ENCODE measurements around the gene CTU1. TPM values are rescaled to one million over a fixed set of nuclear protein-coding genes. Genes with fewer than 3 reads are reported as not detected.

Gene CTU1
- total and polyA plus RNA-seq, 10 of the 15 experiments (the other 5 are each of a cell fraction or from before 2014, with no cell fraction given), result 0.02 to 10.5 (median 3.0) TPM; not detected in 1

DNA sequence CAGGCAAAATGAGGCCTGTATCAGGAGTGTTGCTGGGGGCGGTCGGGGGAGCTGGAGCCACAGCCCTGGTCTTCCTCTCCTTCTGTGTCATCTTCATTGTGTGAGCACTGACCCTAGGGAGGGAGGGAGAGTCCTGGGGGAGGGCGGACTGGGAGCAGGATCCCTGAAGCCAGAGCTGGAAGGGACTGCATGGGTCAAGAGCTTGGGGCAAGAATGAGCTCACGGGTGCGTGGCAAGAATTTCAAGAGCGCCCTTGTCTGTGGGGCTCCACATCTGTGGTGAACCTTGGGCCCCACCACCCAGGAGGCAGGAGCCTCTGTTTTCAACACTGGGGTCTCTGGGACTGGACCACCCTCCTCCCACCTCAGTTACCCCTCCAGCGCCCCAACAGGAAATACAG is 38.5 kb upstream of the CTU1 start (continued):
- no peak for TF ChIP-seq NR2F1 (conservative IDR thresholded peaks at IDR 0.05)
- TF ChIP-seq HDAC2 (IDR thresholded peaks at IDR 0.05), result no peak
- TF ChIP-seq NRF1 (conservative IDR thresholded peaks at IDR 0.05; ENCODE audit: low read depth, low read length), result no peak
- TF ChIP-seq, protein P1, sequence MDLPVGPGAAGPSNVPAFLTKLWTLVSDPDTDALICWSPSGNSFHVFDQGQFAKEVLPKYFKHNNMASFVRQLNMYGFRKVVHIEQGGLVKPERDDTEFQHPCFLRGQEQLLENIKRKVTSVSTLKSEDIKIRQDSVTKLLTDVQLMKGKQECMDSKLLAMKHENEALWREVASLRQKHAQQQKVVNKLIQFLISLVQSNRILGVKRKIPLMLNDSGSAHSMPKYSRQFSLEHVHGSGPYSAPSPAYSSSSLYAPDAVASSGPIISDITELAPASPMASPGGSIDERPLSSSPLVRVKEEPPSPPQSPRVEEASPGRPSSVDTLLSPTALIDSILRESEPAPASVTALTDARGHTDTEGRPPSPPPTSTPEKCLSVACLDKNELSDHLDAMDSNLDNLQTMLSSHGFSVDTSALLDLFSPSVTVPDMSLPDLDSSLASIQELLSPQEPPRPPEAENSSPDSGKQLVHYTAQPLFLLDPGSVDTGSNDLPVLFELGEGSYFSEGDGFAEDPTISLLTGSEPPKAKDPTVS (IDR thresholded peaks at IDR 0.05; ENCODE audit: low read depth, low read length), result no peak
- TF ChIP-seq POLR2AphosphoS2 (IDR thresholded peaks at IDR 0.05; ENCODE audit: low read depth, low read length), result no peak
- no peak for TF ChIP-seq POU2F2 (IDR thresholded peaks at IDR 0.05; ENCODE audit: borderline replicate concordance, low read depth, low read length)
- no peak for TF ChIP-seq ATF7 (IDR thresholded peaks at IDR 0.05; ENCODE audit: low read depth)
- no peak for TF ChIP-seq MTA3 (IDR thresholded peaks at IDR 0.05; ENCODE audit: borderline replicate concordance, low read length)
- TF ChIP-seq RCOR1 (conservative IDR thresholded peaks at IDR 0.05; ENCODE audit: low read depth, low read length), result no peak
- TF ChIP-seq DPF2 (IDR thresholded peaks at IDR 0.05), result no peak
- no peak for TF ChIP-seq CREM (IDR thresholded peaks at IDR 0.05; ENCODE audit: low read depth)

DNA sequence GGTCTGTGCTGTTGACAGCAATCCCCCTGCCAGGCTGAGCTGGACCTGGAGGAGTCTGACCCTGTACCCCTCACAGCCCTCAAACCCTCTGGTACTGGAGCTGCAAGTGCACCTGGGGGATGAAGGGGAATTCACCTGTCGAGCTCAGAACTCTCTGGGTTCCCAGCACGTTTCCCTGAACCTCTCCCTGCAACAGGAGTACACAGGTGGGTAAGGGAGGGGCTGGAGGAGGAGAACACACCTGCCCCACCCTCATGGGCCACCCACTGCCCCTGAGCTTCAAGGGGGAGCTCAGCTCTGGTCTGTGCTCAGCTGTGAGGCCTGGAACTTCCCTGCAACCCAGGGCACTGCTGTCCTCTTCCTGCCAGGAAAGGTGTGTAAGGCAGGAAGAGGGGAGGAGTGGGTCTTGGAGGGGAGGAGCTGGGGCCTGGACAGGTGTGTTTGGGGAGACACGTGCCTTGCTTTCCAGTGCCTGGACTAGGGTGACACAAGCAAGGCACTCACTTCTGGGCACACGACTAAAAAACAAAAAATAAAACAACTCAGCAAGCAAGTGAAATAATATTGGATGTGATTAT is 37.8 kb upstream of the CTU1 start:
- in situ Hi-C loops (cut with MboI) (no loop called here), intact Hi-C loops (cut with micrococcal nuclease; ENCODE audit: unreplicated experiment) (no loop called here)
- ATAC-seq (no peak), DNase-seq (ENCODE audit: low read depth, low spot score) (no peak), FAIRE-seq (no peak)
- H3K4me3 ChIP-seq, result no peak overlapping the region
- BruUV-seq (replicated peaks), result no TSS peak
- no peak overlapping the region for H3K27ac ChIP-seq (ENCODE audit: control insufficient read depth, insufficient read depth)
- H3K36me3 ChIP-seq (ENCODE audit: control insufficient read depth in 2 of 2, insufficient read depth in 2 of 2, low read length in 1 of 2), result no peaks in the 10 kb centered on the region
- CTCF ChIA-PET, result interaction anchor here (1.1 to 1.5 kb wide), 2 partner anchors 12 to 113 kb away, joined by 3 to 4 read pairs; no protein-coding TSS in a partner anchor
- no peaks in the 10 kb centered on the region for H3K4me1 ChIP-seq (ENCODE audit: control insufficient read depth, insufficient read depth, low read length)
- no peaks in the 10 kb centered on the region for H3K79me2 ChIP-seq (ENCODE audit: control insufficient read depth, insufficient read depth, low read length)
- H4K20me1 ChIP-seq (ENCODE audit: control insufficient read depth, insufficient read depth), result no peaks in the 10 kb centered on the region
- no peaks in the 10 kb centered on the region for H3K9me3 ChIP-seq (replicated peaks; ENCODE audit: control insufficient read depth, insufficient read depth, low read length)
- WGBS (ENCODE audit: insufficient coverage, insufficient replicate concordance, low lambda C conversion rate, missing lambda C conversion rate), result 1% methylated on average over 4 of the region's 4 CpGs
- H3K27me3 ChIP-seq (replicated peaks in 1 of 2; ENCODE audit: control insufficient read depth in 2 of 2, insufficient read depth in 2 of 2, low read length in 1 of 2), result peaks cover 0 to 2% of the 10 kb centered on the region in 2 experiments; a peak in 3 of 4 replicates
- H3K4me2 ChIP-seq (ENCODE audit: control insufficient read depth, insufficient read depth), result no peak overlapping the region
- H3K9ac ChIP-seq (ENCODE audit: control insufficient read depth, insufficient read depth, low read length), result no peak overlapping the region
- RAD21 ChIA-PET (ENCODE audit: unreplicated experiment), result no interaction called here
- H2AFZ ChIP-seq (ENCODE audit: control insufficient read depth, low read depth, low read length), result no peak overlapping the region
- POLR2A ChIA-PET, result no interaction called here
- SMC1A ChIA-PET (ENCODE audit: uncharacterized antibody, unreplicated experiment), result no interaction called here
- TF ChIP-seq, protein P2, sequence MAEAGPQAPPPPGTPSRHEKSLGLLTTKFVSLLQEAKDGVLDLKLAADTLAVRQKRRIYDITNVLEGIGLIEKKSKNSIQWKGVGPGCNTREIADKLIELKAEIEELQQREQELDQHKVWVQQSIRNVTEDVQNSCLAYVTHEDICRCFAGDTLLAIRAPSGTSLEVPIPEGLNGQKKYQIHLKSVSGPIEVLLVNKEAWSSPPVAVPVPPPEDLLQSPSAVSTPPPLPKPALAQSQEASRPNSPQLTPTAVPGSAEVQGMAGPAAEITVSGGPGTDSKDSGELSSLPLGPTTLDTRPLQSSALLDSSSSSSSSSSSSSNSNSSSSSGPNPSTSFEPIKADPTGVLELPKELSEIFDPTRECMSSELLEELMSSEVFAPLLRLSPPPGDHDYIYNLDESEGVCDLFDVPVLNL (IDR thresholded peaks at IDR 0.05; ENCODE audit: low read depth, low read length), result no peak
- TF ChIP-seq TARDBP (IDR thresholded peaks at IDR 0.05; ENCODE audit: borderline replicate concordance), result no peak
- no peak for TF ChIP-seq SUPT20H (IDR thresholded peaks at IDR 0.05; ENCODE audit: borderline replicate concordance, control insufficient read depth, low read depth, low read length)
- TF ChIP-seq, protein P3, sequence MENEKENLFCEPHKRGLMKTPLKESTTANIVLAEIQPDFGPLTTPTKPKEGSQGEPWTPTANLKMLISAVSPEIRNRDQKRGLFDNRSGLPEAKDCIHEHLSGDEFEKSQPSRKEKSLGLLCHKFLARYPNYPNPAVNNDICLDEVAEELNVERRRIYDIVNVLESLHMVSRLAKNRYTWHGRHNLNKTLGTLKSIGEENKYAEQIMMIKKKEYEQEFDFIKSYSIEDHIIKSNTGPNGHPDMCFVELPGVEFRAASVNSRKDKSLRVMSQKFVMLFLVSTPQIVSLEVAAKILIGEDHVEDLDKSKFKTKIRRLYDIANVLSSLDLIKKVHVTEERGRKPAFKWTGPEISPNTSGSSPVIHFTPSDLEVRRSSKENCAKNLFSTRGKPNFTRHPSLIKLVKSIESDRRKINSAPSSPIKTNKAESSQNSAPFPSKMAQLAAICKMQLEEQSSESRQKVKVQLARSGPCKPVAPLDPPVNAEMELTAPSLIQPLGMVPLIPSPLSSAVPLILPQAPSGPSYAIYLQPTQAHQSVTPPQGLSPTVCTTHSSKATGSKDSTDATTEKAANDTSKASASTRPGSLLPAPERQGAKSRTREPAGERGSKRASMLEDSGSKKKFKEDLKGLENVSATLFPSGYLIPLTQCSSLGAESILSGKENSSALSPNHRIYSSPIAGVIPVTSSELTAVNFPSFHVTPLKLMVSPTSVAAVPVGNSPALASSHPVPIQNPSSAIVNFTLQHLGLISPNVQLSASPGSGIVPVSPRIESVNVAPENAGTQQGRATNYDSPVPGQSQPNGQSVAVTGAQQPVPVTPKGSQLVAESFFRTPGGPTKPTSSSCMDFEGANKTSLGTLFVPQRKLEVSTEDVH (IDR thresholded peaks at IDR 0.05; ENCODE audit: low read depth, partially characterized antibody), result no peak
- TF ChIP-seq, protein P4, sequence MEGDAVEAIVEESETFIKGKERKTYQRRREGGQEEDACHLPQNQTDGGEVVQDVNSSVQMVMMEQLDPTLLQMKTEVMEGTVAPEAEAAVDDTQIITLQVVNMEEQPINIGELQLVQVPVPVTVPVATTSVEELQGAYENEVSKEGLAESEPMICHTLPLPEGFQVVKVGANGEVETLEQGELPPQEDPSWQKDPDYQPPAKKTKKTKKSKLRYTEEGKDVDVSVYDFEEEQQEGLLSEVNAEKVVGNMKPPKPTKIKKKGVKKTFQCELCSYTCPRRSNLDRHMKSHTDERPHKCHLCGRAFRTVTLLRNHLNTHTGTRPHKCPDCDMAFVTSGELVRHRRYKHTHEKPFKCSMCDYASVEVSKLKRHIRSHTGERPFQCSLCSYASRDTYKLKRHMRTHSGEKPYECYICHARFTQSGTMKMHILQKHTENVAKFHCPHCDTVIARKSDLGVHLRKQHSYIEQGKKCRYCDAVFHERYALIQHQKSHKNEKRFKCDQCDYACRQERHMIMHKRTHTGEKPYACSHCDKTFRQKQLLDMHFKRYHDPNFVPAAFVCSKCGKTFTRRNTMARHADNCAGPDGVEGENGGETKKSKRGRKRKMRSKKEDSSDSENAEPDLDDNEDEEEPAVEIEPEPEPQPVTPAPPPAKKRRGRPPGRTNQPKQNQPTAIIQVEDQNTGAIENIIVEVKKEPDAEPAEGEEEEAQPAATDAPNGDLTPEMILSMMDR (IDR thresholded peaks at IDR 0.05 in 2 of 3, conservative IDR thresholded peaks at IDR 0.05 in 1 of 3; ENCODE audit: control insufficient read depth in 2 of 3, extremely low read depth in 1 of 3, insufficient read depth in 1 of 3, low read depth in 3 of 3, low read length in 3 of 3), result no peak
- no peak for TF ChIP-seq POLR2AphosphoS5 (IDR thresholded peaks at IDR 0.05; ENCODE audit: low read length)

All from GM12878 (cell line).